Suprapubic skin (tissue), 4 donors: ENCODE data around the gene RASA3. TPM values are rescaled to one million over a fixed set of nuclear protein-coding genes. Genes with fewer than 3 reads are reported as not detected.

Experiments
- DNase-seq, 2 donors: peaks; one replicate each; pipeline ENCODE4 v3.0.0-alpha.2; 2019; ENCODE audit warnings: low spot score in 2 of 2
- H3K27ac ChIP-seq: fragments of 200-600 bp; sonication (generic); one replicate; pipeline ENCODE4 v1.5.1; 2019
- H3K27me3 ChIP-seq: fragments of 200-600 bp; sonication (generic); one replicate; pipeline ENCODE4 v1.5.1; 2019
- H3K36me3 ChIP-seq: fragments of 200-600 bp; sonication (generic); one replicate; pipeline ENCODE4 v1.5.1; 2019
- H3K4me1 ChIP-seq: fragments of 200-600 bp; sonication (generic); one replicate; pipeline ENCODE4 v1.5.1; 2019
- H3K4me3 ChIP-seq: fragments of 200-600 bp; sonication (generic); one replicate; pipeline ENCODE4 v1.5.1; 2019; ENCODE audit warnings: mild to moderate bottlenecking
- H3K9me3 ChIP-seq: fragments of 200-600 bp; sonication (generic); one replicate; pipeline ENCODE4 v1.5.1; 2019
- EP300 ChIP-seq: sonication (generic); formaldehyde crosslinking; IDR thresholded peaks from one replicate; pipeline ENCODE4 v1.6.1; 2017; ENCODE audit warnings: antibody characterized with exemption
- POLR2A ChIP-seq, 2 donors: fragments of 450-650 bp; IDR thresholded peaks; one replicate each; pipeline ENCODE4 v1.6.1; 2017; ENCODE audit warnings: antibody characterized with exemption in 2 of 2, mild to moderate bottlenecking in 2 of 2, moderate library complexity in 2 of 2
- POLR2AphosphoS5 ChIP-seq, 3 donors: sonication (generic); formaldehyde crosslinking; IDR thresholded peaks; one replicate each; pipeline ENCODE4 v1.6.1; 2017; ENCODE audit warnings: antibody characterized with exemption in 3 of 3
- WGBS: methylation state at CpG from one replicate; pipeline ENCODE4 v1.1.5; 2018; 5-methylcytosine and 5-hydroxymethylcytosine counted together
- total RNA-seq, 4 donors: library from RNA; depleted of rRNA; stranded (reverse); fragments of >200 nt; gene quantifications; one replicate each; pipeline ENCODE4 v1.1.0, GENCODE V29; 2016
- TF ChIP-seq, protein P1 (sequence below), 2 donors: fragments of 200-600 bp in 1 of 2; fragments of 450-650 bp in 1 of 2; sonication (generic) in 1 of 2; IDR thresholded peaks; one replicate each; pipeline ENCODE4 v1.5.1; 2016 to 2019; ENCODE audit warnings: antibody characterized with exemption in 2 of 2, mild to moderate bottlenecking in 1 of 2, moderate library complexity in 1 of 2

RASA3 gene
- total RNA-seq, 4 donors from 2014 or later, result 15.3 to 37.1 (median 16.4) TPM

DNA sequence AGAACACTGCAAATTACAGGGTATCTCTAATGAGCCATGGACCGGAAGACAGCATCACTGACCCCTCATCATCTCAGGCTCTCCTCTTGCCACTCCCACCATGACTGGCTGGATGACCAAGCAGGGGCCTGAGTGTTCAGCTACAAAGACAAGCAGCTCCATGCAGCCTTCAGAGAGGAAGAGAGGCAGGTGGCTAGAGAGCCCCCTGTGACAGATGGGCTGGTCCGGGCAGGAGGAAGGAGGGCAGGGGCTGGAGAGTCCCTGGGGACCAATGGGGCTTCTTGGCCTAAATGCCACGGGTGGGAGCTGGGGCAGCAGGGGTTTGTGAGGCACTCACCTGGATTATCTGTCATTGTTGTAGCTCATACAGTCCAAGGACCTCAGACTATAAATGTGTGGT is 12.8 kb upstream of the RASA3 start:
- no peaks in the 10 kb centered on the region for H3K27me3 ChIP-seq
- WGBS, result 59% methylated on average over 3 of the region's 3 CpGs
- TF ChIP-seq POLR2A (IDR thresholded peaks at IDR 0.05), result no peak
- TF ChIP-seq EP300, result no peak
- TF ChIP-seq, protein P1, sequence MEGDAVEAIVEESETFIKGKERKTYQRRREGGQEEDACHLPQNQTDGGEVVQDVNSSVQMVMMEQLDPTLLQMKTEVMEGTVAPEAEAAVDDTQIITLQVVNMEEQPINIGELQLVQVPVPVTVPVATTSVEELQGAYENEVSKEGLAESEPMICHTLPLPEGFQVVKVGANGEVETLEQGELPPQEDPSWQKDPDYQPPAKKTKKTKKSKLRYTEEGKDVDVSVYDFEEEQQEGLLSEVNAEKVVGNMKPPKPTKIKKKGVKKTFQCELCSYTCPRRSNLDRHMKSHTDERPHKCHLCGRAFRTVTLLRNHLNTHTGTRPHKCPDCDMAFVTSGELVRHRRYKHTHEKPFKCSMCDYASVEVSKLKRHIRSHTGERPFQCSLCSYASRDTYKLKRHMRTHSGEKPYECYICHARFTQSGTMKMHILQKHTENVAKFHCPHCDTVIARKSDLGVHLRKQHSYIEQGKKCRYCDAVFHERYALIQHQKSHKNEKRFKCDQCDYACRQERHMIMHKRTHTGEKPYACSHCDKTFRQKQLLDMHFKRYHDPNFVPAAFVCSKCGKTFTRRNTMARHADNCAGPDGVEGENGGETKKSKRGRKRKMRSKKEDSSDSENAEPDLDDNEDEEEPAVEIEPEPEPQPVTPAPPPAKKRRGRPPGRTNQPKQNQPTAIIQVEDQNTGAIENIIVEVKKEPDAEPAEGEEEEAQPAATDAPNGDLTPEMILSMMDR (IDR thresholded peaks at IDR 0.05), result no peak
- no peak for TF ChIP-seq POLR2AphosphoS5 (IDR thresholded peaks at IDR 0.05)

DNA sequence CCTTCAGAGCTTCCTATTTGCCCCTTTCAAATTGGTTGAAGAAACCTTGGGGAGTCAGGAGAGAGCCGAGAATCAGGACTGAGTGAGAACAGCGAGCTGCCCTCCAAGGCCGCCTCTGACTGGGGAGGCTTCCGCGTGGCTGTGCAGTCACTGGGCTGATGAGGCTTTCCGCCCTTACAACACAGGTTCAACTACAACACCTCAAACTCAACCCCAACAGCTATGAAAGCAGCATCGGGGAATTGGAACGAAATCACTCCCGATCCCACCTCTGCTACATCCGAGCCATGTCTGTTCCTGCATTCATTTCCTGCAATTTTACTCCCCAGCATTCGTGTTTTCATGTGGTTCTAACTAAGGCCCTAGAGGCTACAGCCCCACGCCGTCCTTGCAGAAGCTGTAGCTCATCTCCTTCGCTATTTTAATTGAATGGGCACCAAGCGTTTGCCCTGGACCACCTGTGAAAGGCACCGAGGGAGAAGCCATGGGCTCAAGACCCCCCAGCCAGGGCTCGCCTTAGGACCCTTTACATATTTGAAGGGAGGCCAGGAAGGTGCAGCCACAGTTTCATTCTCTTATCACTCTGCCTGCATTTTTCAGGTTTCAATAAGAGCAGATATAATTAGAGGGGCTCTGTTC is 12.3 kb upstream of the RASA3 start:
- no peak for DNase-seq
- Histone ChIP-seq H3K27me3 (no peaks in the 10 kb centered on the region), H3K4me1 (peaks cover 29% of the 10 kb centered on the region), H3K36me3 (no peaks in the 10 kb centered on the region), H3K9me3 (no peaks in the 10 kb centered on the region), H3K4me3 (no peak overlapping the region), H3K27ac (no peak overlapping the region)
- TF ChIP-seq POLR2A (IDR thresholded peaks at IDR 0.05) (no peak), EP300 (no peak), POLR2AphosphoS5 (IDR thresholded peaks at IDR 0.05) (no peak)
- TF ChIP-seq, protein P1 (IDR thresholded peaks at IDR 0.05), result no peak
- 91% methylated on average over 17 of the region's 17 CpGs for WGBS

More for the DNA sequence above, 12.8 kb upstream of the RASA3 start:
- peak in 1 of 2 donors; percentile 46 for DNase-seq
- Histone ChIP-seq H3K4me3 (no peak overlapping the region), H3K9me3 (no peaks in the 10 kb centered on the region), H3K4me1 (peaks cover 27% of the 10 kb centered on the region), H3K27ac (no peak overlapping the region), H3K36me3 (no peaks in the 10 kb centered on the region)

DNA sequence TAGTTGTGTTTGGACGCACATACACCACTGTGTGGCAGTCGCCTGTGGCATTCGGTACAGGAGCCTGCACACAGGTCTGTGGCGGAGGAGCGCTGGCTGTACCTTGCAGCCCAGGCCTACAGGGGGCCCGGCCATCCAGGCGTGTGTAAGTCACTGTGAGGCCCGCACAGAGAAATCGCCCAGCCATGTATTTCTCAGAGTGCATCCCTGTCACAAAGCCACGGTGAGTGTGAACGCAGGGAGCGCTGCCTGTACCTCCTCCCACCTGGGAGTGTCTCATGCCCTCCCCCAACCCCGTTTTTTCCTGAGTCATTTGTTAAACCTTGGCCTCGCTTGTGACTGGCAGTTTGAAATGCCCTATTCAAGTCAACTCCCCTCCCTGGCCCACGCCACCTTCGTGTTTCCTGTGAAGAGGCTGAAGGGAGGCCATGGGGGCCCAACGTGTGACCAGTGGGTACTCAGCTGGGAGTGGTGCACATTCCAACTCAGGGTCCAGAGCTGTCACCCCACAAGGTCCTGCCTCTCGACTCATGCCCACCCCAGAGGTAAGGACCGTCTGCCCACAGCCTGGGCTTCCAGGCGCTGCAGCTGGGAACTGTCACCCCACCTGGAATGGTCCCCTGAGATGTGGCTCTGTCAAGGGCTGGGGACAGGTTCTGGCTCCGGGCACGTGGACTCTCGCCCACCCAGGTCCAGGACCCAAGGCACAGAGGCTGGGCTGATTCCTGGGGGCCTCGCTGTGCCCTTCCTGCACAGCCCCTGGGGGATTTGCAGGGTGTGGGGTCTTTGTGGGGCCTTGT is 11.6 kb upstream of the RASA3 start:
- no peaks in the 10 kb centered on the region for H3K9me3 ChIP-seq
- H3K27ac ChIP-seq, result no peak overlapping the region
- WGBS, result 64% methylated on average over 17 of the region's 24 CpGs
- no peaks in the 10 kb centered on the region for H3K27me3 ChIP-seq
- TF ChIP-seq POLR2AphosphoS5 (IDR thresholded peaks at IDR 0.05) (no peak), EP300 (no peak), POLR2A (IDR thresholded peaks at IDR 0.05) (no peak)
- TF ChIP-seq, protein P1 (IDR thresholded peaks at IDR 0.05), result no peak
- DNase-seq, result peak in 1 of 2 donors; percentile 64
- peaks cover 29% of the 10 kb centered on the region for H3K4me1 ChIP-seq
- H3K4me3 ChIP-seq, result no peak overlapping the region
- no peaks in the 10 kb centered on the region for H3K36me3 ChIP-seq

DNA sequence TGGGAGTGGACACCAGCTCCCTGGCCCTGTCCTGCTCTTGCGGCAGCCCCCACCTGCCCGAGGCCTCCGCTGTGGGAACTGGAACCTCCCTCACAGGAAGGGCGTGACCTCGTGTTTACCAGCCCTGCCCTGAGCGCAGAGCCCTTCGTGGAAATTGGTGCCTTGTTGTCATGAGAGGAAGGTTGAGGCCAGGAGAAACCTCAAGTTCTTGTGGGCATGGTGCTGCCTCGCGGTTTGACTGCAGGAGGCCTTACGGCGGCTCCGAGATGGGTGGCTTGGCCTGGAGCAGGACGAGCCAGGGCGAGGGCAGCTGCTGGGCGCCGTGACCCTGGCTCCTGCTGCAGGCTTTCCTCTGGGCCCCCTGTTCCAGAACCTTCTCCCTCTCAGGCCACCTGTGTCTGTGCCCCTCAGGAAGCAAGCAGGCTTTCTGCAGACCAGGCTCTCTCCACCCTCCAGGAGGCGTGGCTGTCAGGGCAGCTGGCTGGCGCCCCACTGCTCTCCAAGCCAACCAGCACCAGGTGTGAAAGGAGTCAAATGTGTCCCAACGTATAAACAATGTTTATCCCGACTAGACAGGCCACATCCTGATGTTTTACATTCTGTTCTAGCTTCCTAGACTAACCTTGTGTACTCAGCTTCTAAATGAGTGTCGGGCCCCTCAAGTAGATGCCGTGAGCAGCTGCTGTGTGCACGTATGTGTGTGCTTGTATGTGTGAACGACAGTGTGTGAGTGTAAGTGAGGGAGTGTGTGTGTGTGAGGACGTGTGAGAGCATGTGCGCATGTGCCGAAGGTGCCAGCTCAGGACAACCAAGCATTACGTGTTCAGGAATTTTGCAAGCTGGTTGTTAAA is 10.4 kb upstream of the RASA3 start:
- Histone ChIP-seq H3K4me3 (no peak overlapping the region), H3K9me3 (no peaks in the 10 kb centered on the region), H3K27ac (no peak overlapping the region), H3K4me1 (peaks cover 29% of the 10 kb centered on the region), H3K36me3 (no peaks in the 10 kb centered on the region), H3K27me3 (no peaks in the 10 kb centered on the region)
- no peak for TF ChIP-seq POLR2A (IDR thresholded peaks at IDR 0.05)
- TF ChIP-seq EP300, result no peak
- TF ChIP-seq, protein P1 (IDR thresholded peaks at IDR 0.05), result no peak
- TF ChIP-seq POLR2AphosphoS5 (IDR thresholded peaks at IDR 0.05), result no peak
- DNase-seq, result peak in 1 of 2 donors; percentile 62
- WGBS, result 54% methylated on average over 15 of the region's 28 CpGs
